Parietal lobe (tissue), 1 donor: ENCODE measurements around the gene HADH. TPM values are rescaled to one million over a fixed set of nuclear protein-coding genes. Genes with fewer than 3 reads are reported as not detected.

Source experiments
- total RNA-seq: library from RNA; depleted of rRNA; stranded (reverse); fragments of >200 nt; gene quantifications from one replicate; pipeline ENCODE4 v1.2.3, GENCODE V29; 2014

HADH gene
- 23.2 TPM for total RNA-seq

GRCh38 chr4:107989537-107990386 lies at the start of gene HADH:
Gene HADH (plus strand): TSS chr4:107989889. CDS start chr4:107989933, 44 bp downstream.

Other genes with a start within 250 kb of the HADH start
- 0.63 TPM for gene SGMS2, start 165.0 kb upstream of the HADH start, total RNA-seq
- 15.7 TPM for gene CYP2U1, start 58.3 kb upstream of the HADH start, total RNA-seq
- 7.5 TPM for gene LEF1, start 179.0 kb downstream of the HADH start, total RNA-seq